T-helper 1 cell (primary cell): ENCODE measurements around the gene SLC16A3.
A peak's percentile ranks its signal among the peaks of the same experiment; 100 is the strongest.
"Not testable (repeated sequence)": the region's sequence is repeated elsewhere in the genome, so short reads cannot be mapped to it uniquely, and the experiment has no call there.

Experiments used
- DNase-seq, 5 donors: peaks; one replicate each; pipeline ENCODE4 v3.0.0-alpha.2; 2012 to 2020
- total RNA-seq, 4 donors: gene quantifications; one replicate each; lab custom pipeline; 2026; lab: John Stamatoyannopoulos, UW

SLC16A3 gene
- total RNA-seq = 47.3 to 88.1 (median 61.2) reads per million in 4 donors

DNA sequence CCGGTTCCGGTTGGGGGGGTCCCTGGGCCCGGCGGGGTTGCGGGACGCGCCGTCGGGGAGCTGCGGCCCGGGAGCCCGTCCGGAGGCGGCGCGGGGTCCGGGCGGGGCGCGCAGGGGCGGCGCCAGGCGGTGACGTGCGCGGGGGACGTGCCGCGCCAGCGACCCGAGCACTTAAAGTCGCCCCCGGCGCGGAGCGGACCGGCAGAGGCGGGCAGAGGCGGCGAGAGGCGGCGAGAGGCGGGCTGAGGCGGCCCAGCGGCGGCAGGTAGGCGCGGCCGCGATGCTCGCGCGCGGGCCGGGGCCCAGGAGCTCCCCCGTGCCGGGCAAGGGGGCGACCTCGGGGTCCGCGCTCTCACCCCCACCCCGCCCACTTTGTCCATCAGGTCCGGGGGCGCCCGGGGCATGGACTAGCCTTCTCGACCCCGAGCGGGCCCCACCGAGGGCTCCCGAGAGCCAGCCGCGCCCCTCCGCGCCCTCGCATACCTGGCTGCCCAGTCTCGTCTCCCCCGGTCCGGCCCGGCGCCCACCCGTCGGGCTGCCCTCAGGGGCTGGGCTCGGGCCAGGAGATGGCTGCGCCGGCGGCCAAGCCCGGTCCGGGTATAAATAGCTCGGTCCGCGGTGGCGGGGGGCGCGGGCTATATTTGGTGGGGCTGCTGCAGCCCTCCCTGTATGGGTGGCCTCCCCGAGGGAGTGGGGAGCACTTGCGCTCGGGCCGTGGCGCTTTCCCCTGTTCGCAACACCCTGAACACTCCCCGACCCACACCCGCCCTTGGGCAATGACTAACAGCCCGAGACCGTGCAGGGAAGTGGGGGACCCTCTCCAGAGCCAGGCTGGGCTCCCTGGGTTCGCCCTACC, at the start of gene SLC16A3:
TSS of gene SLC16A3 (plus strand) at position 201 of the 856 bp plus-strand sequence. CDS start 6,967 bp downstream, outside the sequence.
- DNase-seq = peak; percentile 52 to 73 (median 59)

DNA sequence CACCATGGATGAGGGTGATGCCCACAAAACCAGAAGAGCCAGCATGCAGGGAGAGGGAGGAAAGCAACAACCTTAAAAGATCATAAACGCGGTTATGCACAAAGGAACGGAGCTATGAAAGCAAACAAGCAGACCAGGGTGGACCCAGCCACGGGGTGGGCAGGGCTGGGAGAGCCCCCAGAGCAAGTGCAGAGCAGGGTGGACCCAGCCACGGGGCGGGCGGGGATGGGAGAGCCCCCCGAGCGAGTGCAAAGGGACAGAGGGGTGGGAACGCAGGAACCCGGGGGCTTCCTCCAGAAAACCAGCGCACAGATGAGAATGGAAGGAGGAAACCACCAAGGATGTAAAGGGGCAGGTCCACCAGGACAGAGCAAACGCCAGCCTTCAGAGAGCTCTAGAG, 49.4 kb upstream of the SLC16A3 start:
- no peak for DNase-seq

DNA sequence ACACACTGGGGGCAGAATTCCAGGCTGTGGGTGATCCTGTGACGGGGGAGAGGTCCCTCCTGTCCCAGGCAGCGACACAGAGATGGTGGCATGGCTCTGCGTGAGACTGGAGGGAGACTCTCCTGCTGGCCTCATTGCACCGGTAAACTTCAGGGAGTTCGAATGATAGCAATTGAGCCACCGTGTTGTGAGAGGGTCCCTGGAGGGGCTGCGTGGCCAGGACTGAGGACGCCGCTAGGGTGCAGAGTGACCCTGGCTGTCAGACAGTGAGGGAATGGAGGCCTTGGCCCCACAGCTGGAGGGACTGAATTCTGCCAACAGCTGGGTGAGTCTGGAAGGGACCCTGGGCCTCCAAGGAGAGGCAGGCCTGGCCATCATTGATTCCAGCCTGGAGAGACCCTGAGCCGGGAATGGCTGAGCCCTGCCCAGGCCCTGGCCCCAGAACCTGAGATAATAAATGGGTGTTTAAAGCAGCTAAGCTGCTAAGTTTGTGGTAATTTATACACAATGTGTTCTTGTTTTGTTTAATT, 48.8 kb upstream of the SLC16A3 start:
- no peak for DNase-seq

DNA sequence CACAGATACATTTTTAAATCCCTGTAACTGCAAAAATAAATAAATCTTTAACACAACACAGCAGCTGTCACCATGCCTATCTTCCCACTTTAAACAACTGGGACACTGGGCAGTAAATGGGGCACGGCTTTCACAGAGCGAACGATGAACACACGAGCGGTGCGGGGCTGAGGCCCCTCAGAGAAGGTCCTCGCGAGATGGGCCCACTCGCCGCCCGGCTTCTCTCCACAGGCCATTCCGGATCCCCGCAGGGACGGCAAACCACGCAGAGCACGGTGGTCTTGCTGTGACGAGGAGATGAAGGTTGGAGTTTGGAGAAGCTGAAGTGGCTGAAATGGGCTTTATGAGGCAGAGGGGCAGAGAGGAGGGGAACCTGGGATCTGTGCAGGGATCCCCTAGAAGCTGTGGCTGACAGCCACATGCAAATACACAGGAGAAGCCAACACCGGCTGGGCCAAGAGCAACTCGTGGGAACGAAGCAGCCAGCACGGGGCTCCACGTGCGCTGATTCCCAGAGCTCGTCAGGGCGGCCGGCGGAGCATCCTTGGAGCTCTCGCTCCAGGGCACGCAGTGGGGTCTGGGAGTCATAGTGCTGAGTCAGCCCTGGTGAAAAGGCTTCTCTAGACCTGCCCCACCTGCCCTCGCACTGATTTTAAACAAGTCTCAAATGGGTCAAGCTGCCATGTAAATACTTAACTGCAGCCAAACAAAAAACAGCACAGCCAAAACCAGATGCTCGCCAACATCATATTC, 47.9 kb upstream of the SLC16A3 start:
- DNase-seq = no peak

DNA sequence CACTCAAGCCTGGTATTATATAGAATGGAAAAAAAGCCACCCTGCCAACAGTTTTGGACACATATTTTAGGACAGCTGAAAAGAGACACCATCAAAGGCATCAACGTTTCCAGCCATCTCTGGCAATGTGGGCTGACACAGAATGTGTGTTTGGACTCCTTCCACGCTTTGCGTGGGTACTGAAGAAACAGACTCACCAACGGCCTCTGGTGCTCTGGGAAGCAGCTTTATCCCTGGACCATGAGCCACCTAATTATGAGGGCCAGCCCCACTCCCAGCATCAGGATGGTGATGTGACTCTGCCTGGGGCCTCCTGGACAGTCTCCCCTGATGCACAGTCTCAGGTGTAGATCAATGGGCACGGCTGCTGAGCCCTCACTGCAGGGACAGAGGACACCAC, 44.1 kb upstream of the SLC16A3 start:
- DNase-seq = no peak

DNA sequence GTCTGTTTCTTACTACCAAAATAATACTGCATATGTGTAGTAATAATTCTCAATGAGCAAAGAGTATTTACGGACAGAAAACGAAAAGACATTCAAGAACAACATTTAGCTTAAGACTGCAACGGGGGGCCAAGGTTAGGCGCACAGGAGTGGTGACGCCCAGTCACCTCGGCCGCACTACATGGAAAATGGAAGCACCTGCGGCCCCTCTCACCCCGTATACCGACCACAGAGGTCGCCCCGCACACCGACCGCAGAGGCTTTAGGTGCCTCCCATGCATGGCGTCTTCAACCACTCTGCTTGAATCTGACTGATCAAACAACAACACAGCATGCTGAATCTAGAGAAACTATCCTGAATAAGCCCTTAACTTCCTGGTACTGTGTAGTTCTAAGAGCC, 42.6 kb upstream of the SLC16A3 start:
- DNase-seq = no peak

DNA sequence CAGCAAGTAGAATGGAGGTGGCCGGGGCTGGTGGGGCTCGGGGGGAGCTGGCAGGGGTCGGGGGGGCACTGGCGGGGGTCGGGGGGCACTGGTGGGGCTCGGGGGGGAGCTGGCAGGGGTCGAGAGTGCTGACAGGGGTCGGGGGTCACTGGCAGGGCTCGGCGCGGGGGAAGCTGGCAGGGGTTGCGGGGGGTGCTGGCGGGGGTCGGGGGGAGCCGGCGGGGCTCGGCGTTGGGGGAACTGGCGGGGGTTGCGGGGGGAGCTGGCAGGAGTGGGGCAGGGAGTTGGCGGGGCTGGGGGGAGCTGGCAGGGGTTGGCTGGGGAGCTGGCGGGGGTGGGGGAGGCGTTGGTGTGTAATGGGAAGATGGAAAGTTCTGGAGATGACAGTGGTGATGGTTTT, 41.3 kb upstream of the SLC16A3 start:
- DNase-seq = no peak

DNA sequence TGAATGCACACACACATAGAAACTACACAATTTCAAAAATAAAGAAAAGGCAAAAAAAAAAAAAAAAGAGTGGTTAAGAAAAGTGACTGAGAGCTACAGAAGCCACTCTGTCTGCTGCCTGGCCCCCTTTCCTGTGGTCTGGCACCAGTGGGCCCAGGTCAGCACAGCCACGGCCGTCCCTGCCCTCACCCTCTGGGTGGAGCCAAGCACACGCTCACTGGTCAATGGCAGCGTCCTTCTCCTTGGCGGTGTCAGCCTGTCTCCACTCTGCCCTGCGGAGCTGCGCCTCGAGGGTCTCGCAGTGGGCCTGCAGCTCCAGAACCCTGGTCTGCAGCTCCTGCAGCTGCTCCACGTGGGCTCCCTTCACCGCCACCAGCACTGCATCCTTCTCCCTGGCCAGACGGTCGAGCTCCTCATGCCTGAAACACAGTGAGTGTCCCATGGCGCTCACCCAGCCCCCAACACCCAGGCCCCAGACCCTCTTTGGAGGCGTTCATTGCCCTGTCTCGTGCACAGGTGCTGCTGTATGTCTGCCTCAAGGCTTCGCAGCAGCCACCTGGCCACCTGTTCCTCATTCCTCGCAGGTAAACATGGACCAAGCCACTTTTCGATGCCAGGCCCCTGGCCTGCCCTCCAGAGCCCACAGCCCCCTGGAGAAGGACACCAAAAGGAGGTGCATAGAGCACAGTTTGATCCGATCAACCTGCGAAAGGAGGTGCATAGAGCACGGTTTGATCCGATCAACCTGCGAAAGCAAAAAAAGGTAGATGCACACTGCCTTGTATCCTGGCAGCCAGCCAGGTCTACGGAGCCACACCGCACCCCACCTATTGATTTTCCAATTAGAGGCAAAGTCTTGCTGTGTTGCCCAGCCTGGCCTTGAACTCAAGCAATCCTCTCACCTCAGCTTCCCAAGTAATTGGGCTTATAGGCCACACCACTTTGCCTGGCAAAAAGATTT, 40.6 kb upstream of the SLC16A3 start:
- no peak for DNase-seq

DNA sequence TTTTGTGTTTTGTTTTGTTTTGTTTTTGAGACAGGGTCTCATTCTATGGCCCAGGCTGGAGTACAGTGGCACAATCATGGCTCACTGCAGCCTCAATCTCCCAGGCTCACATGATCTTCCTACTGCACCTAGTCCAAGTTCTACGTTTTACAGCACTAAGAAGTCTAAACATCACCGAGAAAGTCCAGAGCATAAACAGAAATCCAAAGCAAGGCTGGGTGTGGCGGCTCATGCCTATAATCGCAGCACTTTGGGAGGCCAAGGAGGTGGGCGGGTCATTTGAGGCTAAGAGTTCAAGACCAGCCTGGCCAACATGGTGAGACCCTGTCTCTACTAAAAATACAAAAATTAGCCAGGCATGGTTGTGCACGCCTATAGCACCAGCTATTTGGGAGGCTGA, 35.8 kb upstream of the SLC16A3 start:
- DNase-seq = not testable (repeated sequence)

DNA sequence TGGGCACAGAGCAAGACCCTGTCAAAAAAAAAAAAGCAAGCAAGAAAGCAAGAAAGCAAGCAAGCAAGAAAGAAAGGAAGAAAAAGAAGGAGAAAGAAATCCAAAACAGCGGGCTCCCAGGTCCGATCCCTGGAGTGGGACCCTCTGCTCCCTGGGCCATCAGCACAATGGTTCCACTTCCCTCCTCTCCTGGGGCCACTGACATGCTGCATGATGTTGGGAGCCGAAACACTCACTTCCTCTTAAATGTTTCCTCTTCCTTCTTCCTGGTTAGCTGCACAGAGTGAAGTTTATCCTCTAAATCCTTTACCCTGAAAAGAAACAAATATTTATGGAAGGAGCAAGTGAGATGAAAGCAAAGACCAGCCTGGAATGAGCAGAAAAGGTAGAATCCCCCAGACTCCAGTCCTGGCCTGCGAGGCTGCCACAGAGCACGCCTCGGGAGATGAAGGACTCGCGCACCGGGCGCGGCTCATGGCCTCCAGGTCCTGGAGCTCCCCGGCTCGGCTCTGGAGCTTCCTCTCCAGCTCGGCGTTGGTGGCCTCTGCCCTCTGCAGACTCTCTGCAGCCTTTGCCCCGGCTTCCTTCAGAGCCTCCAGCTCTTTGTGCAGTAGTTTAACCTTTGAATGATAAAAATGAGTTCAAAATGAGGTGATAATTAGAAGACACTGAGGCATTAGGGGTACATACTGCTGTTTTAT, 35.2 kb upstream of the SLC16A3 start:
- no peak for DNase-seq

DNA sequence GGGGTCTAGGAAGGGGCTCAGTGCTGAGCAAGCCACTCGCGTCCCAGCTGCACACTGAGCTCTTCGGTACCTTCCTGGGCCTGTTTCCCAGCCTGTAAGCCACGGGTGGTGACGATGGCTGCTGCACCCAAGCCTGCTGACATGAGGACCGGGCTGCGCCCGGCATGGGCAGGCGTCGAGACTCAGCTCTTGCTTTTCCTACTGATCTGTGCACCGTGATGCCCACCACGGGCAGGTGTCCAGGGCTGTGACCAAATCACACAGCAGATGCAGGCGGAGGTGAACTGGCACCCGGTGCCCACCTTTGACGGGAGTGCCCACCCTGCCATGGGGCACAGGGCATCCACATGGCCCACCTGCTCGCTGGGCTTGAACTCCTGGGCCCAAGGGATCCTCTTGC, 34.1 kb upstream of the SLC16A3 start:
- no peak for DNase-seq

DNA sequence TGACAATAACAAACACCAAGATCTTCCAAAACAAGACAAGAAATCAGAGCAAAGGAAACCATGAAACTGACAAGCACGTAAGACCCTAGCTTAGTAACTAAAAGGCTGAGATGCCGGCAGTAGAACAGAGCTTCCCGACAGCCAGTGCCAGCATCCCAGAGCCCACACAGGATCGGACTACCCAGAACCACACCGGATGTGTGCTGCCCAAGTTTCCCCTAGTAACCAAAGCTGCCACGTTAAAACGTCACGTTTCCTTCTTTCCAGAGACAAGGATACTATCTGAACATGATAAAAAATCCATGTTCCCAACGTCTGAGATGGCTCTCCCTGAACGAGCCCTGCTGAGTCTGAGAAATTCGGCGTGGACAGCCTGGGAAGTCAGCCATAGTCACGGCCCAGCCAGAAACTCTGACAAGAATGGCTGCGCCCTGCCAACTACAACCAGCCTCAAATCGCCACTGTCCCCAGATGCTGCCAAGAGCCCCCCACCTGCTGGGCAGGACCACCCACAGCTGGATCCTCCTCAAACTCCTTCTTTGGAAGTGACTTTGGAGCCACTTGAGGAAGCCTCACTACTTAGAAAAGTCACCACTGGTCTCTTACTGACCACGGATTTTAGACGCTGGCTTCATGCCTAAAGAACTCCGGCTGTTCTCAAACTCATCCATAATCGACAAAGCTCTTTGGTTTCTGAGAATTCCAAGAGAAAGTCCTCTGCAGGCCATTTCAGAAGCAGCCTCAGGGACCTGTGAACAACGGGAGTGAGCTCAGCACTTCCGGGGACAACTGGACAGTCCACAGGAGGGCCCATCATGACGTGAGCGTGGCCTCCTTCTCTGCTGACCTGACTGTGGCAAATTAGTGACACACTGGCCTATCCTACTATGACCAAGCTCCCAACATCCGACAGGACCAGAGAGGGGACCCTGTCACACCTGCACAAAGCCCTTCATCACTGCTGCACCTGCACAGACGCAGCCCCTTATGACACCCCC, 32.9 kb upstream of the SLC16A3 start:
- no peak for DNase-seq

DNA sequence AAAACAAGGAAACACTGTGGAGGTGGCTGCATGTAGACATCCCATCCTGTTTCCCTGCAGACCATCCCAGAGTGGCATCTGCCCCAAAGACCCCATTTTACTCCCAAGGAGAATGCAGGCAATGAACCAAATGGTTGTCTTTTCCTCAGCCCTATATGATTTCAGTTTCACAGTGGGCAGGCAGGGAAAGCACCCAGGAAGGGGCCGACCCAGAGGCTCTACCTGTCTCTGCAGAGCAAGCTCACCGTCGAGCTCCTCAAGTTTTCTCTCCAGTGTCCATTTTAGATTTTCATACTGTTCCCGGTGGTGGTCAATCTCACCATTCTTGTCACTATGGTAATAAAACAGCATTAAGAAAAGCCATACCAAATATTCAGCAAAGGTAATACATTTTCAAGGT, 30.8 kb upstream of the SLC16A3 start:
- DNase-seq = no peak

DNA sequence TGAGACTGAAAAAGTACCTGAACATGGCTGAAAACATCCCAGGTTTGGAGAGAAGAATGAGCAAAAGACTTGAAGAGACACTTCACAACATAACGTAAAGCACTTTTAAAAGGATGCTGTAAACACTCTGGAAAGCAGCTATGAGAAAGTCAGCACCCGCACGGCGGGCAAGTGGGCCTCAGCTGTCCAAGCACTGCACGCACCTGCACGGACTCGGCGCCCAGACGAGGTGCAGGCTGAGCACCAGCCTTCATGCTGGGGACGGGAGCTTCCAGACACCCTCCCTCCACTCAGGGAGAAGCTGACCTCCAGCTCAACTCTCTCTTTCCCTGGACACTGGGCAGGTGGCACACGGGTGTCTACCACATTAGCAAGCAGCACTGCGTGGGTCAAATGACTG, 29.3 kb upstream of the SLC16A3 start:
- no peak for DNase-seq

DNA sequence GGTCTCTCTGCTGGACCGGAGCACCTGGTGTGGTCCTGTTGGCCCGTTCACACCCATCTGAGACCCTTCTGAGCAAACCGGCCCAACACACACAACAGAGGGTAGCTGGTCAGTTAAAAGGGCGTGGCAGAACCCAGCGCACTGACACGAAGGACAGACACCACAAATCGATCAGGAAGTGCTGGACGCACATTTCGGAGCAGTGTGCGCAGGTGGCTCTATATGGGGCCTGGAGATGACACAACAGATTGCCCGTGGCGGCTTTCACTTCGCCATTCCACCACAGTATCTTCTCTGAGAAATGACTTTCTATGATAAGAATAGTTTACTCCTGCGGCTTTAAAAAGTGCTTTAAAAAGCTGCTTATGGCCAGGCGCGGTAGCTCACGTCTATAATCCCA, 28.7 kb upstream of the SLC16A3 start:
- no peak for DNase-seq

DNA sequence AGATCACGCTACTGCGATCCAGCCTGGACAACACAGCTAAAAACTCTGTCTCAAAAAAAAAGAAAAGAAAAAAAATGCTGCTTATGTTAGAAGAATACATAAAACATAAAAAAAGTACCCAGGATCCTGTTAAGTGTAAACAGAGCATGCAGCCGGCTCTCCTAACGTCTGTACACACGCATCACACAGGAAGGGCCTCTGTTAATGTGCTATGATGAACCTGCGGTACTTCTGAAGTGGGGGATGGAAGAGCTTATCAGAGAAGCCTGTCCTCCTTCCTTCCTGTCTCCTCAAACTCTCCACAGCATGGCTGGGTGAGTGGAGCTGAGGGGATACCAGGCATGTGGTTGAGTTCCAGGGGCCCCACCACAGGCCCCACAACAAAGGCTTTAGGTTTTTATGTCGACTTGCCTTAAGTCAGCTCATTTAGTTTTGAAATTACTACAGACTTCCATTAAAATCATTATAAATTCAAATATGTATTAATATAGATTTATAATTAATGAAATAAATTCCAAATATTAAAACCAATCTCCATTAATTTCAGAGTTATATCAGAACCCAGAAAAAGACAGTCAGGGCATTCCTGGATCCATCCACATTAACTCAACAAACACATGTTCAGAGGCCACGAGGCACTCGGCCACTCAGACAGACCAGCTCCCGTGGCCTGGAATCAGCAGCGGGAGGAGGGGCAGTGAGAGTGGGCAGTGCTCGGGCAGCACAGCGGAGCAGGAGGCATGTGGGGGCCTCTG, 27.9 kb upstream of the SLC16A3 start:
- peak in 4 of 5 donors; percentile 51 to 83 (median 64) for DNase-seq

DNA sequence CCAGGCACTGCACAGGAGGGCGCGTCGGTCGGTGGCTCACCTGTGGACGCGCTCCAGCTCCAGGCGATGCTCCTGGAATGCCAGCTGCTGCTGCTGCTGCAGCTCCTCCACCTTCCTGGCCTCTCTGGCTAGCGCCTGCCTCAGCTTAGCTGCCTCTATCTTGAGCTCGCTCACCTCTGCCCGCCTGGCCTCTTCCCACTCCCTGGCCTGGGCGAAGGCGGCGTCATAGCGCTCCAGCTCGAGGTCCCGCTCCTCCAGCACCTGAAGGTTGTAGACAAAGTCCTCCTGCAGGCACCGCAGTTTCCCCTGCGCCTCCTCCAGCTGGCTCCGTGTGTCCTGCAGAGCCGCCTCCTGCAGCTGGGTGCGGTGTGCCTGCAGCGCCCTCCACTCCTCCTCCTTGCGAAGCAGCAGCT, 27.3 kb upstream of the SLC16A3 start:
- no peak for DNase-seq

DNA sequence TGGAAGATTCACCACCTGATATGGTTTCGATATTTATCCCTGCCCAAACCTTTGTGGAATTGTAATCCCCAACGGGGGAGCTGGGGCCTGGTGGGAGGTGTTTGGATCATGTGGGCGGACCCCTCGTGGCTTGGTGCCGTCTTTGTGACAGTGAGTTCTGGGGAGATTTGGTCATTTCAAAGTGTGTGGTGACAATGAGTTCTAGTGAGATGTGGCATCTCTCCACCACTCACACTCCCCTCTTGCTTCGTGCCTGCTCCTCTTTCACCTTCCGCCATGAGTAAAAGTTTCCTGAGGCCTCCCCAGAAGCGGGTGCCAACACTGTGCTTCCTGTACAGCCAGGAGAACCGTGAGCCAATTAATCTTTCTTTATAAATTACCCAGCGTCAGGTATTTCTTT, 25.9 kb upstream of the SLC16A3 start:
- DNase-seq = no peak

DNA sequence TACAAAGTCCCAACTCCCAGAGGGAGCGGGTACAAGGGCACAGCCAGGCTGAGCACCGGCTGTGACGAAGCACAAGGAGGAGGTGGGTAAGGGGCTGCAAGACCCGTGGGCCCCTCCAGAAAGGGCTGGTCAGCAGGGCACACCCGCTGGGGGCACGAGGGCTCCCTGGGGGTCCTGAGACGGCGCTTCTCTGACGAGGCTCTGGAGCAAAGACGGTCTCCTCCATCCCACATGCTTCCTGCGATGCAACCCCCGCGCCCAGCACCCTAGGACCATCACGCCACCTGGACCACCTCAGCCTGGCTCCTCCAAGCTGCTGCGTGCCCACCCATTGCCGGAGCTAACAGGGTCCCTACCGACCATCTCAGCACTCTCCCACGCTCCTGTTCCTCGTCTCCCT, 24.9 kb upstream of the SLC16A3 start:
- no peak for DNase-seq
